A673 (cell line): Measurements from ENCODE around the gene FCHO1. TPM values are rescaled to one million over a fixed set of nuclear protein-coding genes. Genes with fewer than 3 reads are reported as not detected.

Source experiments
- BruUV-seq: library from RNA; stranded (reverse); fragments of 400-500 nt; replicated peaks from 2 replicates; lab custom pipeline; 2021; lab: Mats Ljungman, UMichigan
- CTCF ChIA-PET: fragments of 300-600 bp; sonication (Branson Sonifier 250); formaldehyde crosslinking; loops from one replicate; lab custom pipeline; 2022; ENCODE audit warnings: antibody characterized with exemption; lab: Charles Lee
- POLR2A ChIA-PET: fragments of 300-600 bp; sonication (Branson Sonifier 250); formaldehyde crosslinking; loops from one replicate; lab custom pipeline; 2022; ENCODE audit warnings: antibody characterized with exemption; ENCODE audit not compliant: low non-redundant PET; lab: Charles Lee
- DNase-seq: peaks from one replicate; pipeline ENCODE4 v3.0.0-alpha.2; 2015; ENCODE audit warnings: low spot score
- H3K27ac ChIP-seq: fragments of 200-600 bp; sonication (generic); 2 replicates; pipeline ENCODE4 v1.5.1; 2016; ENCODE audit warnings: mixed run types, low read depth, mild to moderate bottlenecking, mixed read lengths, antibody characterized with exemption, low read length; ENCODE audit not compliant: poor library complexity, severe bottlenecking
- H3K27me3 ChIP-seq: fragments of 200-600 bp; sonication (generic); replicated peaks from 2 replicates; pipeline ENCODE4 v1.6.1; 2017; ENCODE audit warnings: mixed run types, low read depth, mild to moderate bottlenecking, mixed read lengths, antibody characterized with exemption, low read length; ENCODE audit not compliant: insufficient read depth, poor library complexity
- H3K36me3 ChIP-seq: fragments of 200-600 bp; sonication (generic); 2 replicates; pipeline ENCODE4 v1.6.1; 2016; ENCODE audit warnings: mixed run types, mild to moderate bottlenecking, mixed read lengths, antibody characterized with exemption, low read length; ENCODE audit not compliant: insufficient read depth, poor library complexity, severe bottlenecking
- H3K4me1 ChIP-seq: fragments of 200-600 bp; sonication (generic); 2 replicates; pipeline ENCODE4 v1.6.1; 2017; ENCODE audit warnings: mixed run types, mild to moderate bottlenecking, mixed read lengths, antibody characterized with exemption, low read length; ENCODE audit not compliant: insufficient read depth, poor library complexity, severe bottlenecking
- H3K4me3 ChIP-seq: fragments of 200-600 bp; sonication (generic); 2 replicates; pipeline ENCODE4 v1.5.1; 2016; ENCODE audit warnings: low read depth, mixed run types, mild to moderate bottlenecking, mixed read lengths, low read length; ENCODE audit not compliant: poor library complexity, severe bottlenecking
- H3K9me3 ChIP-seq: fragments of 200-600 bp; sonication (generic); 2 replicates; pipeline ENCODE4 v1.6.1; 2016; ENCODE audit warnings: mixed run types, low read depth, mild to moderate bottlenecking, mixed read lengths, antibody characterized with exemption, low read length; ENCODE audit not compliant: poor library complexity, severe bottlenecking
- CTCF ChIP-seq: fragments of 300-800, 200-600 bp; sonication (generic); conservative IDR thresholded peaks from 2 replicates; pipeline ENCODE4 v1.5.1; 2017; ENCODE audit warnings: low read depth, mild to moderate bottlenecking, antibody characterized with exemption, low read length, moderate library complexity, mixed read lengths
- EZH2 ChIP-seq: fragments of 200-600 bp; sonication (generic); IDR thresholded peaks from 2 replicates; pipeline ENCODE4 v1.6.1; 2017; ENCODE audit warnings: borderline replicate concordance, low read depth, mild to moderate bottlenecking, mixed read lengths, antibody characterized with exemption, low read length; ENCODE audit not compliant: poor library complexity, severe bottlenecking
- intact Hi-C: fragments of 100-400 bp; cut with micrococcal nuclease; formaldehyde crosslinking; loops from one replicate; pipeline ENCODE4 v1.10.0; 2022; ENCODE audit not compliant: unreplicated experiment
- total RNA-seq: library from RNA; stranded (reverse); gene quantifications from 2 replicates; pipeline ENCODE4 v1.2.3, GENCODE V29; 2021

Gene FCHO1
- total RNA-seq, 1 experiment from 2014 or later: 2.1 TPM

GRCh38 chr19:17722655-17723240 lies 28.5 kb upstream of the FCHO1 start:
- BruUV-seq: no TSS peak
- ChIA-PET CTCF (interaction anchor here (0.5 kb wide), 1 partner anchor 40 kb away, joined by 4 read pairs; no protein-coding TSS in a partner anchor), POLR2A (no interaction called here)
- DNase-seq: no peak
- Histone ChIP-seq H3K36me3 (peaks cover 59% of the 10 kb centered on the region), H3K4me3 (no peak overlapping the region), H3K27me3 (no peaks in the 10 kb centered on the region), H3K27ac (no peak overlapping the region), H3K9me3 (no peaks in the 10 kb centered on the region), H3K4me1 (peaks cover 9% of the 10 kb centered on the region)
- TF ChIP-seq EZH2 (no peak), CTCF (no peak)
- intact Hi-C loops: no loop called here

GRCh38 chr19:17724655-17725054 lies 26.6 kb upstream of the FCHO1 start:
- Histone ChIP-seq H3K27ac (no peak overlapping the region), H3K9me3 (no peaks in the 10 kb centered on the region), H3K4me1 (peaks cover 9% of the 10 kb centered on the region), H3K36me3 (peaks cover 72% of the 10 kb centered on the region), H3K27me3 (no peaks in the 10 kb centered on the region), H3K4me3 (no peak overlapping the region)
- CTCF ChIA-PET: no interaction called here
- intact Hi-C loops: no loop called here
- no peak for TF ChIP-seq EZH2
- TF ChIP-seq CTCF: no peak
- POLR2A ChIA-PET: interaction anchor here (0.6 kb wide), 1 partner anchor 1641 kb away, joined by 3 read pairs; no protein-coding TSS in a partner anchor
- DNase-seq: no peak
- no TSS peak for BruUV-seq

- no peak for DNase-seq
- POLR2A ChIA-PET: no interaction called here
- CTCF ChIA-PET: interaction anchor here (0.6 kb wide), 3 partner anchors 15 to 322 kb away, joined by 5 to 9 read pairs (median 6); no protein-coding TSS in a partner anchor
These were observed 25.7 kb upstream of the FCHO1 start for GRCh38 chr19:17725422-17726078.

More at GRCh38 chr19:17725422-17726078, 25.7 kb upstream of the FCHO1 start:
- H3K36me3 ChIP-seq: peaks cover 81% of the 10 kb centered on the region
- BruUV-seq: no TSS peak
- peaks cover 7% of the 10 kb centered on the region for H3K4me1 ChIP-seq
- H3K9me3 ChIP-seq: no peaks in the 10 kb centered on the region
- no peak overlapping the region for H3K27ac ChIP-seq
- TF ChIP-seq CTCF: peak; percentile 57
- no peak for TF ChIP-seq EZH2
- no peak overlapping the region for H3K4me3 ChIP-seq
- no peaks in the 10 kb centered on the region for H3K27me3 ChIP-seq
- intact Hi-C loops: no loop called here
